Neural progenitor cell (in vitro differentiated cells): ENCODE measurements around the gene PRR7. TPM values are rescaled to one million over a fixed set of nuclear protein-coding genes. Genes with fewer than 3 reads are reported as not detected.

Source experiments
- DNase-seq: peaks from one replicate; pipeline ENCODE4 v3.0.0-alpha.2; 2016; ENCODE audit warnings: low spot score
- H2AFZ ChIP-seq: fragments of 200-600 bp; sonication (generic); replicated peaks from 2 replicates; pipeline ENCODE4 v1.6.1; 2016; ENCODE audit warnings: antibody characterized with exemption
- H3F3A ChIP-seq: fragments of 200-600 bp; sonication (generic); 2 replicates; pipeline ENCODE4 v1.6.1; 2016; ENCODE audit warnings: antibody characterized with exemption, low read depth
- H3K27ac ChIP-seq: fragments of 200-600 bp; sonication (generic); 2 replicates; pipeline ENCODE4 v1.5.1; 2016; ENCODE audit warnings: mild to moderate bottlenecking
- H3K27me3 ChIP-seq: fragments of 200-600 bp; sonication (generic); 2 replicates; pipeline ENCODE4 v1.6.1; 2016; ENCODE audit warnings: mild to moderate bottlenecking, moderate library complexity
- H3K36me3 ChIP-seq: fragments of 200-600 bp; sonication (generic); 2 replicates; pipeline ENCODE4 v1.5.1; 2016
- H3K4me1 ChIP-seq: fragments of 200-600 bp; sonication (generic); 2 replicates; pipeline ENCODE4 v1.6.1; 2016; ENCODE audit warnings: mixed run types
- H3K4me2 ChIP-seq: fragments of 200-600 bp; sonication (generic); 2 replicates; pipeline ENCODE4 v1.6.1; 2016
- H3K4me3 ChIP-seq: fragments of 200-600 bp; sonication (generic); 2 replicates; pipeline ENCODE4 v1.5.1; 2016
- H3K79me2 ChIP-seq: fragments of 200-600 bp; sonication (generic); 2 replicates; pipeline ENCODE4 v1.6.1; 2016; ENCODE audit warnings: low read depth
- H3K9ac ChIP-seq: fragments of 200-600 bp; sonication (generic); 2 replicates; pipeline ENCODE4 v1.6.1; 2016
- H3K9me3 ChIP-seq: fragments of 200-600 bp; sonication (generic); 2 replicates; pipeline ENCODE4 v1.5.1; 2016; ENCODE audit warnings: low read depth
- H4K20me1 ChIP-seq: fragments of 200-600 bp; sonication (generic); 2 replicates; pipeline ENCODE4 v1.6.1; 2016; ENCODE audit warnings: low read depth
- H3K27ac Mint-ChIP-seq: 3 replicates; pipeline ENCODE4 v1.8.0; 2021; ENCODE audit warnings: mixed read lengths
- H3K27me3 Mint-ChIP-seq: 2 replicates; pipeline ENCODE4 v1.8.0; 2022; ENCODE audit warnings: low read depth, mild to moderate bottlenecking, inconsistent platforms, moderate library complexity, mixed read lengths; ENCODE audit not compliant: insufficient read depth
- H3K36me3 Mint-ChIP-seq: 3 replicates; pipeline ENCODE4 v1.8.0; 2021; ENCODE audit warnings: mixed read lengths
- H3K4me1 Mint-ChIP-seq: 3 replicates; pipeline ENCODE4 v1.8.0; 2021; ENCODE audit warnings: mixed read lengths
- H3K4me3 Mint-ChIP-seq: 3 replicates; pipeline ENCODE4 v1.8.0; 2021; ENCODE audit warnings: mild to moderate bottlenecking, moderate library complexity, mixed read lengths
- H3K9me3 Mint-ChIP-seq: 3 replicates; pipeline ENCODE4 v1.8.0; 2020; ENCODE audit warnings: mixed read lengths
- EZH2 ChIP-seq: fragments of 200-600 bp; sonication (generic); IDR thresholded peaks from 2 replicates; pipeline ENCODE4 v1.6.1; 2017; ENCODE audit warnings: antibody characterized with exemption, mild to moderate bottlenecking, moderate library complexity
- EZH2phosphoT487 ChIP-seq: fragments of 200-600 bp; sonication (generic); IDR thresholded peaks from 2 replicates; pipeline ENCODE4 v1.6.1; 2017; ENCODE audit warnings: antibody characterized with exemption
- total RNA-seq: library from RNA; depleted of rRNA; stranded (reverse); fragments of >200 nt; gene quantifications from 2 replicates; pipeline ENCODE4 v1.2.3, GENCODE V29; 2015; ENCODE audit warnings: low replicate concordance
- TF ChIP-seq, protein P1 (sequence below): fragments of 200-600 bp; sonication (generic); IDR thresholded peaks from 2 replicates; pipeline ENCODE4 v1.5.1; 2017; ENCODE audit warnings: antibody characterized with exemption, mild to moderate bottlenecking

Gene PRR7
- total RNA-seq, 1 donor from 2014 or later: 4.5 TPM

- no peak for DNase-seq
- Histone ChIP-seq H3K27me3 (no peaks in the 10 kb centered on the region), H3K27ac (no peak overlapping the region), H3K4me3 (no peak overlapping the region), H3F3A (no peaks in the 10 kb centered on the region), H3K9me3 (no peaks in the 10 kb centered on the region), H2AFZ (no peak overlapping the region), H3K4me1 (peaks cover 7% of the 10 kb centered on the region), H3K9ac (no peak overlapping the region), H3K79me2 (peaks cover 26% of the 10 kb centered on the region), H3K36me3 (no peaks in the 10 kb centered on the region), H3K4me2 (no peak overlapping the region), H4K20me1 (peaks cover 28% of the 10 kb centered on the region)
- Mint-ChIP-seq H3K4me3 (no peak overlapping the region), H3K27ac (no peak overlapping the region), H3K9me3 (no peaks in the 10 kb centered on the region), H3K27me3 (peaks cover 3% of the 10 kb centered on the region), H3K4me1 (peaks cover 21% of the 10 kb centered on the region), H3K36me3 (peaks cover 9% of the 10 kb centered on the region)
- TF ChIP-seq EZH2 (no peak), EZH2phosphoT487 (no peak)
- TF ChIP-seq, protein P1, sequence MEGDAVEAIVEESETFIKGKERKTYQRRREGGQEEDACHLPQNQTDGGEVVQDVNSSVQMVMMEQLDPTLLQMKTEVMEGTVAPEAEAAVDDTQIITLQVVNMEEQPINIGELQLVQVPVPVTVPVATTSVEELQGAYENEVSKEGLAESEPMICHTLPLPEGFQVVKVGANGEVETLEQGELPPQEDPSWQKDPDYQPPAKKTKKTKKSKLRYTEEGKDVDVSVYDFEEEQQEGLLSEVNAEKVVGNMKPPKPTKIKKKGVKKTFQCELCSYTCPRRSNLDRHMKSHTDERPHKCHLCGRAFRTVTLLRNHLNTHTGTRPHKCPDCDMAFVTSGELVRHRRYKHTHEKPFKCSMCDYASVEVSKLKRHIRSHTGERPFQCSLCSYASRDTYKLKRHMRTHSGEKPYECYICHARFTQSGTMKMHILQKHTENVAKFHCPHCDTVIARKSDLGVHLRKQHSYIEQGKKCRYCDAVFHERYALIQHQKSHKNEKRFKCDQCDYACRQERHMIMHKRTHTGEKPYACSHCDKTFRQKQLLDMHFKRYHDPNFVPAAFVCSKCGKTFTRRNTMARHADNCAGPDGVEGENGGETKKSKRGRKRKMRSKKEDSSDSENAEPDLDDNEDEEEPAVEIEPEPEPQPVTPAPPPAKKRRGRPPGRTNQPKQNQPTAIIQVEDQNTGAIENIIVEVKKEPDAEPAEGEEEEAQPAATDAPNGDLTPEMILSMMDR: no peak
These were observed 14.3 kb upstream of the PRR7 start for GRCh38 chr5:177432143-177432838.

- H3K79me2 ChIP-seq: peaks cover 18% of the 10 kb centered on the region
- H3K27me3 ChIP-seq: no peaks in the 10 kb centered on the region
- no peaks in the 10 kb centered on the region for H3K36me3 ChIP-seq
- H3K9me3 ChIP-seq: no peaks in the 10 kb centered on the region
- H3F3A ChIP-seq: peaks cover 2% of the 10 kb centered on the region
- no peak overlapping the region for H3K4me2 ChIP-seq
- no peaks in the 10 kb centered on the region for H3K4me1 ChIP-seq
- H2AFZ ChIP-seq: no peak overlapping the region
- no peaks in the 10 kb centered on the region for H3K9me3 Mint-ChIP-seq
- no peak for DNase-seq
- H4K20me1 ChIP-seq: peaks cover 20% of the 10 kb centered on the region
- no peak overlapping the region for H3K27ac ChIP-seq
- no peak overlapping the region for H3K4me3 ChIP-seq
- H3K4me3 Mint-ChIP-seq: no peak overlapping the region
- peaks cover 13% of the 10 kb centered on the region for H3K36me3 Mint-ChIP-seq
- H3K9ac ChIP-seq: no peak overlapping the region
- no peak overlapping the region for H3K27ac Mint-ChIP-seq
- peaks cover 16% of the 10 kb centered on the region for H3K4me1 Mint-ChIP-seq
- peaks cover 3% of the 10 kb centered on the region for H3K27me3 Mint-ChIP-seq
- TF ChIP-seq EZH2 (no peak), EZH2phosphoT487 (no peak)
- TF ChIP-seq, protein P1: no peak
These were observed 13.6 kb upstream of the PRR7 start for GRCh38 chr5:177432839-177433657.

GRCh38 chr5:177433658-177434217 is 12.9 kb upstream of the PRR7 start:
- no peaks in the 10 kb centered on the region for H3K9me3 ChIP-seq
- H3K27ac Mint-ChIP-seq: no peak overlapping the region

More at GRCh38 chr5:177433658-177434217, 12.9 kb upstream of the PRR7 start:
- H3K27ac ChIP-seq: no peak overlapping the region
- H3K27me3 Mint-ChIP-seq: peaks cover 3% of the 10 kb centered on the region
- no peaks in the 10 kb centered on the region for H3K27me3 ChIP-seq
- H3K36me3 ChIP-seq: no peaks in the 10 kb centered on the region
- peaks cover 2% of the 10 kb centered on the region for H3F3A ChIP-seq
- H3K9me3 Mint-ChIP-seq: no peaks in the 10 kb centered on the region
- H3K4me1 Mint-ChIP-seq: peaks cover 13% of the 10 kb centered on the region
- H3K4me3 Mint-ChIP-seq: no peak overlapping the region
- peaks cover 11% of the 10 kb centered on the region for H3K79me2 ChIP-seq
- H3K4me1 ChIP-seq: no peaks in the 10 kb centered on the region
- no peak for TF ChIP-seq EZH2phosphoT487
- TF ChIP-seq, protein P1: no peak
- TF ChIP-seq EZH2: no peak
- no peak overlapping the region for H3K4me3 ChIP-seq
- H3K9ac ChIP-seq: no peak overlapping the region
- no peak for DNase-seq
- peaks cover 16% of the 10 kb centered on the region for H3K36me3 Mint-ChIP-seq
- H3K4me2 ChIP-seq: no peak overlapping the region
- peaks cover 13% of the 10 kb centered on the region for H4K20me1 ChIP-seq
- no peak overlapping the region for H2AFZ ChIP-seq
